PC-3 (cell line): Measurements from ENCODE around the gene FLT3. TPM values are rescaled to one million over a fixed set of nuclear protein-coding genes. Genes with fewer than 3 reads are reported as not detected.
A peak's percentile ranks its signal among the peaks of the same experiment; 100 is the strongest.

Experiments
- ATAC-seq: fragments of 200-7000 bp; cut with Tn5 transposase; 2 replicates; pipeline ENCODE4 v1.9.1; 2020; ENCODE audit warnings: mild to moderate bottlenecking, moderate library complexity
- BruUV-seq: library from RNA; stranded (reverse); fragments of 400-500 nt; replicated peaks from 2 replicates; lab custom pipeline; 2021; lab: Mats Ljungman, UMichigan
- CTCF ChIA-PET: fragments of 300-600 bp; sonication (Branson Sonifier 250); formaldehyde crosslinking; loops from one replicate; lab custom pipeline; 2022; ENCODE audit warnings: antibody characterized with exemption; lab: Charles Lee
- POLR2A ChIA-PET: fragments of 300-600 bp; sonication (Branson Sonifier 250); formaldehyde crosslinking; loops from one replicate; lab custom pipeline; 2022; ENCODE audit warnings: antibody characterized with exemption; ENCODE audit not compliant: unreplicated experiment; lab: Charles Lee
- DNase-seq: peaks from one replicate; pipeline ENCODE4 v3.0.0-alpha.2; 2015
- H2AFZ ChIP-seq: fragments of 300-600 bp; sonication (generic); 2 replicates; pipeline ENCODE4 v1.6.0; 2016; ENCODE audit warnings: antibody characterized with exemption, low read length
- H3F3A ChIP-seq: fragments of 300-600 bp; sonication (generic); one replicate; pipeline ENCODE4 v1.6.0; 2017; ENCODE audit warnings: antibody characterized with exemption, low read length, control low read depth, mild to moderate bottlenecking; ENCODE audit not compliant: unreplicated experiment
- H3K27ac ChIP-seq: fragments of 300-600 bp; sonication (generic); 2 replicates; pipeline ENCODE4 v1.5.1; 2016; ENCODE audit warnings: mild to moderate bottlenecking, low read length
- H3K27me3 ChIP-seq: fragments of 300-600 bp; sonication (generic); 2 replicates; pipeline ENCODE4 v1.6.1; 2016; ENCODE audit warnings: low read length, mixed read lengths
- H3K36me3 ChIP-seq: fragments of 300-600 bp; sonication (generic); 2 replicates; pipeline ENCODE4 v1.6.1; 2016; ENCODE audit warnings: low read depth, mixed run types, low read length, mixed read lengths
- H3K4me1 ChIP-seq: fragments of 300-600 bp; sonication (generic); 2 replicates; pipeline ENCODE4 v1.5.1; 2016; ENCODE audit warnings: low read length; ENCODE audit not compliant: insufficient read depth
- H3K4me2 ChIP-seq: fragments of 300-600 bp; sonication (generic); 2 replicates; pipeline ENCODE4 v1.6.0; 2016; ENCODE audit warnings: low read length
- H3K4me3 ChIP-seq: fragments of 300-600 bp; sonication (generic); 2 replicates; pipeline ENCODE4 v1.5.1; 2016; ENCODE audit warnings: mild to moderate bottlenecking, low read length, mixed read lengths
- H3K79me2 ChIP-seq: fragments of 300-600 bp; sonication (generic); 2 replicates; pipeline ENCODE4 v1.6.1; 2017; ENCODE audit warnings: low read length, mixed read lengths
- H3K9ac ChIP-seq: fragments of 300-600 bp; sonication (generic); 2 replicates; pipeline ENCODE4 v1.6.0; 2016; ENCODE audit warnings: mild to moderate bottlenecking, low read length
- H3K9me2 ChIP-seq: fragments of 300-600 bp; sonication (generic); replicated peaks from 2 replicates; pipeline ENCODE4 v1.6.1; 2016; ENCODE audit warnings: mixed run types, low read length, mixed read lengths
- H3K9me3 ChIP-seq: fragments of 300-600 bp; sonication (generic); 2 replicates; pipeline ENCODE4 v1.6.1; 2016; ENCODE audit warnings: low read length, mixed read lengths
- H4K20me1 ChIP-seq: fragments of 300-600 bp; sonication (generic); 2 replicates; pipeline ENCODE4 v1.6.1; 2016; ENCODE audit warnings: low read length, mixed read lengths
- EZH2 ChIP-seq: fragments of 300-600 bp; sonication (generic); IDR thresholded peaks from one replicate; pipeline ENCODE4 v1.6.1; 2017; ENCODE audit warnings: antibody characterized with exemption, mild to moderate bottlenecking, low read length; ENCODE audit not compliant: unreplicated experiment
- EZH2phosphoT487 ChIP-seq: fragments of 300-600 bp; sonication (generic); IDR thresholded peaks from 2 replicates; pipeline ENCODE4 v1.6.1; 2018; ENCODE audit warnings: mild to moderate bottlenecking, antibody characterized with exemption, low read length, borderline replicate concordance
- intact Hi-C: fragments of 100-400 bp; cut with micrococcal nuclease; formaldehyde crosslinking; loops from 2 replicates; pipeline ENCODE4 v1.9.0; 2023
- total RNA-seq: library from RNA; depleted of rRNA; stranded (reverse); fragments of >200 nt; gene quantifications from 2 replicates; pipeline ENCODE4 v1.2.3, GENCODE V29; 2014
- TF ChIP-seq, protein P1 (sequence below): fragments of 300-600 bp; sonication (generic); conservative IDR thresholded peaks from 2 replicates; pipeline ENCODE4 v1.5.1; 2017; ENCODE audit warnings: antibody characterized with exemption, low read depth, mild to moderate bottlenecking, low read length

Gene FLT3
- total RNA-seq, 1 experiment from 2014 or later: not detected

GRCh38 chr13:28120317-28120716 is 19.9 kb upstream of the FLT3 start:
- intact Hi-C loops: no loop called here
- Histone ChIP-seq H3F3A (no peaks in the 10 kb centered on the region), H3K79me2 (no peaks in the 10 kb centered on the region), H3K27ac (no peak overlapping the region), H3K9me3 (no peaks in the 10 kb centered on the region), H3K4me2 (no peak overlapping the region), H4K20me1 (no peaks in the 10 kb centered on the region), H3K27me3 (no peaks in the 10 kb centered on the region), H3K36me3 (no peaks in the 10 kb centered on the region), H3K4me1 (no peaks in the 10 kb centered on the region), H2AFZ (no peak overlapping the region), H3K4me3 (no peak overlapping the region), H3K9ac (no peak overlapping the region), H3K9me2 (no peaks in the 10 kb centered on the region)
- DNase-seq (no peak), ATAC-seq (no peak)
- TF ChIP-seq, protein P1, sequence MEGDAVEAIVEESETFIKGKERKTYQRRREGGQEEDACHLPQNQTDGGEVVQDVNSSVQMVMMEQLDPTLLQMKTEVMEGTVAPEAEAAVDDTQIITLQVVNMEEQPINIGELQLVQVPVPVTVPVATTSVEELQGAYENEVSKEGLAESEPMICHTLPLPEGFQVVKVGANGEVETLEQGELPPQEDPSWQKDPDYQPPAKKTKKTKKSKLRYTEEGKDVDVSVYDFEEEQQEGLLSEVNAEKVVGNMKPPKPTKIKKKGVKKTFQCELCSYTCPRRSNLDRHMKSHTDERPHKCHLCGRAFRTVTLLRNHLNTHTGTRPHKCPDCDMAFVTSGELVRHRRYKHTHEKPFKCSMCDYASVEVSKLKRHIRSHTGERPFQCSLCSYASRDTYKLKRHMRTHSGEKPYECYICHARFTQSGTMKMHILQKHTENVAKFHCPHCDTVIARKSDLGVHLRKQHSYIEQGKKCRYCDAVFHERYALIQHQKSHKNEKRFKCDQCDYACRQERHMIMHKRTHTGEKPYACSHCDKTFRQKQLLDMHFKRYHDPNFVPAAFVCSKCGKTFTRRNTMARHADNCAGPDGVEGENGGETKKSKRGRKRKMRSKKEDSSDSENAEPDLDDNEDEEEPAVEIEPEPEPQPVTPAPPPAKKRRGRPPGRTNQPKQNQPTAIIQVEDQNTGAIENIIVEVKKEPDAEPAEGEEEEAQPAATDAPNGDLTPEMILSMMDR: no peak
- TF ChIP-seq EZH2: no peak
- TF ChIP-seq EZH2phosphoT487: no peak
- ChIA-PET CTCF (no interaction called here), POLR2A (no interaction called here)
- BruUV-seq: no TSS peak

DNA sequence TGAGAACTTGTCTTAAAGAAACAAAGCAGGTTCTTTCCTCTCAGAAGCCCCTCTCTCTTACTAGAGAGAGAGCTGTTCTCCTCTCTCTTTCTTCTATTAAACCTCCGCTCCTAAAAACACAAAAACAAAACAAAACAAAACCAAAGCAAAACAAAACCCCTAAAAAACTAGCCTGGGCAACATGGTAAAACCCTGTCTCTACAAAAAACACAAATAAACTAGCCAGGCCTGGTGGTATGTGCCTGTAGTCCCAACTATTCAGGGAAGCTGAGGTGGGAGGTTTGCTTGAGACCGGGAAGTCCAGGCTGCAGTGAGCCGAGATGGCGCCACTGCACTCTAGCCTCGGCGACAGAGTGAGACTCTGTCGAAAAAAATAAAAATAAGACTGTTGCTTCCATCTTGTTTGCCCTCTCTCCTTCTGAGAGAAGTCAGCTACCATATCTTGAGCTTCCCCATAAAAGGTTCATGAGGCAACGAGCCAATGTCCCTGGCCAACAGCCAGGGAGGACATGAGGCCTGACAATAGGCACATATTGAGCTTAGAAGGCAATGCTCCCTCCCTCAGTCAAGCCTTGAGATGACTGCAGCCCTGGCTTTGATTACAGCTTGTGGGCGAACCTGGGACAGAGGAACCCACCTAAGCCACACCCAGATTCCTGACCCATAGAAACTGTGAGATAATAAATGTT is 17.5 kb upstream of the FLT3 start:
- Histone ChIP-seq H3K27ac (no peak overlapping the region), H3K4me2 (no peak overlapping the region), H3K36me3 (no peaks in the 10 kb centered on the region), H3K9me3 (no peaks in the 10 kb centered on the region), H3K27me3 (no peaks in the 10 kb centered on the region), H3F3A (no peaks in the 10 kb centered on the region), H3K4me3 (no peak overlapping the region), H2AFZ (no peak overlapping the region), H3K9me2 (no peaks in the 10 kb centered on the region), H4K20me1 (no peaks in the 10 kb centered on the region), H3K79me2 (no peaks in the 10 kb centered on the region), H3K4me1 (no peaks in the 10 kb centered on the region), H3K9ac (no peak overlapping the region)
- peak; percentile 37 for DNase-seq
- CTCF ChIA-PET: no interaction called here
- ATAC-seq: no peak
- TF ChIP-seq EZH2phosphoT487 (no peak), EZH2 (no peak)
- TF ChIP-seq, protein P1: no peak
- BruUV-seq: no TSS peak
- POLR2A ChIA-PET: interaction anchor here (0.7 kb wide), 1 partner anchor 501 kb away, joined by 8 read pairs; no protein-coding TSS in a partner anchor
- intact Hi-C loops: no loop called here

DNA sequence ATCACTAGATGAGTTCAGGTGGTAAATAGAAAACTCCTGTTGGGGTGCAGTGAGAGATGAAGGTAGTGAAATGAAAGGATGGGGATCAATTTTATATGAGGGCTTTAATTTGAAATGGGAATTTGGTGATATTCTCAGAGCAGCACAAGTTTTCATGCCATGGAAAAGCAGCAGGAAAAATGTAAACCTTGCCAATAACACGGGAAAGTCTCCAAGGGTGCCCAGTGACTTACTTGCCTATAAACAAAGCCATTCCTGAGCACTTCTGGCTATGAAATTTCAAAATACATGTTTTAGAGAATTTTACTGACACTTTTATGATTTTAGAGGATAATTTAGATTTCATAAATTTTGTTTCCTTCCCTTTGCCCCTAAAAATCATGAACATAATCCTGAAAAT is 16.4 kb upstream of the FLT3 start:
- H3K9me2 ChIP-seq: no peaks in the 10 kb centered on the region
- H4K20me1 ChIP-seq: no peaks in the 10 kb centered on the region
- no peak overlapping the region for H3K4me3 ChIP-seq
- no peak overlapping the region for H3K9ac ChIP-seq
- no peaks in the 10 kb centered on the region for H3F3A ChIP-seq
- no peaks in the 10 kb centered on the region for H3K36me3 ChIP-seq
- ATAC-seq: no peak
- ChIA-PET CTCF (no interaction called here), POLR2A (no interaction called here)
- H3K4me2 ChIP-seq: no peak overlapping the region
- intact Hi-C loops: no loop called here
- TF ChIP-seq EZH2 (no peak), EZH2phosphoT487 (no peak)
- TF ChIP-seq, protein P1: no peak
- no peaks in the 10 kb centered on the region for H3K9me3 ChIP-seq
- no peaks in the 10 kb centered on the region for H3K79me2 ChIP-seq
- no peaks in the 10 kb centered on the region for H3K4me1 ChIP-seq
- no peak overlapping the region for H2AFZ ChIP-seq
- DNase-seq: no peak
- BruUV-seq: no TSS peak
- no peak overlapping the region for H3K27ac ChIP-seq
- no peaks in the 10 kb centered on the region for H3K27me3 ChIP-seq
